ENCODE measurements around the gene LIMA1. TPM values are rescaled to one million over a fixed set of nuclear protein-coding genes. Genes with fewer than 3 reads are reported as not detected.

Gene LIMA1
- polyA plus RNA-seq, 1 donor from 2014 or later: 4.4 TPM

- Histone ChIP-seq H3K4me3 (ENCODE audit: low read length) (no peak overlapping the region), H3K9me2 (ENCODE audit: insufficient read depth, low read length) (no peaks in the 10 kb centered on the region), H4K20me1 (ENCODE audit: insufficient read depth) (no peaks in the 10 kb centered on the region), H3K27ac (ENCODE audit: low read length) (no peak overlapping the region), H3K9me3 (ENCODE audit: low read length) (no peaks in the 10 kb centered on the region), H3K27me3 (ENCODE audit: insufficient read depth, low read depth, low read length) (no peaks in the 10 kb centered on the region), H3K9ac (ENCODE audit: low read length) (no peak overlapping the region), H3K36me3 (ENCODE audit: insufficient read depth, low read length) (no peaks in the 10 kb centered on the region), H2AFZ (ENCODE audit: low read depth, low read length) (no peak overlapping the region), H3K4me2 (ENCODE audit: low read length) (no peak overlapping the region), H3K79me2 (replicated peaks; ENCODE audit: insufficient read depth, low read length) (no peaks in the 10 kb centered on the region), H3F3A (ENCODE audit: insufficient read depth, low read length, poor library complexity, severe bottlenecking) (no peaks in the 10 kb centered on the region)
- TF ChIP-seq MXI1 (conservative IDR thresholded peaks at IDR 0.05; ENCODE audit: poor library complexity, severe bottlenecking) (no peak), TAF1 (IDR thresholded peaks at IDR 0.05; ENCODE audit: low read depth) (no peak), SMC3 (conservative IDR thresholded peaks at IDR 0.05; ENCODE audit: poor library complexity) (no peak), EZH2 (IDR thresholded peaks at IDR 0.05; ENCODE audit: borderline replicate concordance, insufficient read depth, low read length, poor library complexity, severe bottlenecking) (no peak), POLR2AphosphoS5 (IDR thresholded peaks at IDR 0.05) (no peak), CTCF (IDR thresholded peaks at IDR 0.05; ENCODE audit: poor library complexity, severe bottlenecking) (no peak), EP300 (conservative IDR thresholded peaks at IDR 0.05; ENCODE audit: poor library complexity, severe bottlenecking) (no peak), REST (IDR thresholded peaks at IDR 0.05; ENCODE audit: borderline replicate concordance) (no peak), RAD21 (conservative IDR thresholded peaks at IDR 0.05) (no peak)
Measured at GRCh38 chr12:50263832-50264231, 19.5 kb downstream of the LIMA1 start.

GRCh38 chr12:50261654-50262053, 21.7 kb downstream of the LIMA1 start:
- H3K27ac ChIP-seq (ENCODE audit: low read length): no peak overlapping the region
- H3K9me3 ChIP-seq (ENCODE audit: low read length): no peaks in the 10 kb centered on the region
- H3K27me3 ChIP-seq (ENCODE audit: insufficient read depth, low read depth, low read length): no peaks in the 10 kb centered on the region
- TF ChIP-seq REST (IDR thresholded peaks at IDR 0.05; ENCODE audit: borderline replicate concordance) (no peak), EZH2 (IDR thresholded peaks at IDR 0.05; ENCODE audit: borderline replicate concordance, insufficient read depth, low read length, poor library complexity, severe bottlenecking) (no peak), CTCF (IDR thresholded peaks at IDR 0.05; ENCODE audit: poor library complexity, severe bottlenecking) (no peak), TAF1 (IDR thresholded peaks at IDR 0.05; ENCODE audit: low read depth) (no peak), EP300 (conservative IDR thresholded peaks at IDR 0.05; ENCODE audit: poor library complexity, severe bottlenecking) (no peak), SMC3 (conservative IDR thresholded peaks at IDR 0.05; ENCODE audit: poor library complexity) (no peak), RAD21 (conservative IDR thresholded peaks at IDR 0.05) (no peak), POLR2AphosphoS5 (IDR thresholded peaks at IDR 0.05) (no peak), MXI1 (conservative IDR thresholded peaks at IDR 0.05; ENCODE audit: poor library complexity, severe bottlenecking) (no peak)
- H2AFZ ChIP-seq (ENCODE audit: low read depth, low read length): no peak overlapping the region
- no peaks in the 10 kb centered on the region for H3K9me2 ChIP-seq (ENCODE audit: insufficient read depth, low read length)
- no peak overlapping the region for H3K9ac ChIP-seq (ENCODE audit: low read length)
- no peaks in the 10 kb centered on the region for H3K36me3 ChIP-seq (ENCODE audit: insufficient read depth, low read length)
- no peaks in the 10 kb centered on the region for H3K79me2 ChIP-seq (replicated peaks; ENCODE audit: insufficient read depth, low read length)
- H4K20me1 ChIP-seq (ENCODE audit: insufficient read depth): no peaks in the 10 kb centered on the region
- H3K4me3 ChIP-seq (ENCODE audit: low read length): no peak overlapping the region
- no peak overlapping the region for H3K4me2 ChIP-seq (ENCODE audit: low read length)
- H3F3A ChIP-seq (ENCODE audit: insufficient read depth, low read length, poor library complexity, severe bottlenecking): no peaks in the 10 kb centered on the region

Measured in neural cell (in vitro differentiated cells).